ENCODE data around the gene ATP13A3. TPM values are rescaled to one million over a fixed set of nuclear protein-coding genes. Genes with fewer than 3 reads are reported as not detected.

Gene ATP13A3
- total and polyA plus RNA-seq, 11 donors, result 26.6 to 237 (median 105) TPM

GRCh38 chr3:194379231-194379630, 107.6 kb downstream of the ATP13A3 start:
- DNase-seq (no peak), ATAC-seq (no peak)
- Histone ChIP-seq H3K36me3 (no peaks in the 10 kb centered on the region), H3K27me3 (peaks cover 0 to 23% (median 0%) of the 10 kb centered on the region in 9 donors), H3K4me1 (no peaks in the 10 kb centered on the region), H3K4me3 (no peak overlapping the region), H3K9me3 (no peaks in the 10 kb centered on the region), H3K27ac (no peak overlapping the region)
- intact Hi-C loops (cut with DNase I), result no loop called here
- 91 to 99% (median 92%) methylated on average over 6 of the region's 6 CpGs for WGBS, 4 donors
- no peak for TF ChIP-seq CTCF (IDR thresholded peaks at IDR 0.05)
- no peak for TF ChIP-seq POLR2A (IDR thresholded peaks at IDR 0.05)

GRCh38 chr3:194377708-194378107, 109.1 kb downstream of the ATP13A3 start:
- 77 to 94% (median 89%) methylated on average over 1 of the region's 1 CpG for WGBS, 4 donors
- Histone ChIP-seq H3K4me1 (no peaks in the 10 kb centered on the region), H3K9me3 (no peaks in the 10 kb centered on the region), H3K27me3 (peaks cover 0 to 23% (median 0%) of the 10 kb centered on the region in 9 donors), H3K27ac (no peak overlapping the region), H3K36me3 (no peaks in the 10 kb centered on the region), H3K4me3 (no peak overlapping the region)
- TF ChIP-seq CTCF (IDR thresholded peaks at IDR 0.05) (no peak), POLR2A (IDR thresholded peaks at IDR 0.05) (no peak)
- DNase-seq (no peak), ATAC-seq (no peak)
- intact Hi-C loops (cut with DNase I), result no loop called here

GRCh38 chr3:194376241-194376560, 110.6 kb downstream of the ATP13A3 start:
- ATAC-seq, result no peak
- intact Hi-C loops (cut with DNase I), result no loop called here
- WGBS, 4 donors, result 82 to 85% (median 82%) methylated on average over 10 of the region's 10 CpGs
- Histone ChIP-seq H3K9me3 (no peaks in the 10 kb centered on the region), H3K27me3 (peaks cover 0 to 23% (median 0%) of the 10 kb centered on the region in 9 donors), H3K27ac (no peak overlapping the region), H3K4me3 (no peak overlapping the region), H3K36me3 (no peaks in the 10 kb centered on the region), H3K4me1 (no peaks in the 10 kb centered on the region)
- no peak for DNase-seq
- no peak for TF ChIP-seq POLR2A (IDR thresholded peaks at IDR 0.05)
- TF ChIP-seq CTCF (IDR thresholded peaks at IDR 0.05), result no peak

GRCh38 chr3:194375473-194376240, 111.1 kb downstream of the ATP13A3 start:
- ATAC-seq (no peak), DNase-seq (no peak)
- TF ChIP-seq POLR2A (IDR thresholded peaks at IDR 0.05), result no peak
- no peak for TF ChIP-seq CTCF (IDR thresholded peaks at IDR 0.05)
- no peaks in the 10 kb centered on the region for H3K9me3 ChIP-seq
- intact Hi-C loops (cut with DNase I), result no loop called here
- H3K4me3 ChIP-seq, result no peak overlapping the region
- no peak overlapping the region for H3K27ac ChIP-seq
- peaks cover 0 to 20% (median 0%) of the 10 kb centered on the region in 9 donors for H3K27me3 ChIP-seq
- WGBS, 4 donors, result 43 to 58% (median 54%) methylated on average over 15 of the region's 15 CpGs
- H3K36me3 ChIP-seq, result no peaks in the 10 kb centered on the region
- H3K4me1 ChIP-seq, result no peaks in the 10 kb centered on the region

Data from heart left ventricle (tissue), 16 donors.